NCI-H446 (cell line): ENCODE measurements around the gene RBPMS2.
"Not testable (repeated sequence)": the region's sequence is repeated elsewhere in the genome, so short reads cannot be mapped to it uniquely, and the experiment has no call there.

Source experiments
- DNase-seq, 2 experiments: peaks; one replicate each; lab custom pipeline; 2025; lab: John Stamatoyannopoulos, UW

RBPMS2 gene

DNA sequence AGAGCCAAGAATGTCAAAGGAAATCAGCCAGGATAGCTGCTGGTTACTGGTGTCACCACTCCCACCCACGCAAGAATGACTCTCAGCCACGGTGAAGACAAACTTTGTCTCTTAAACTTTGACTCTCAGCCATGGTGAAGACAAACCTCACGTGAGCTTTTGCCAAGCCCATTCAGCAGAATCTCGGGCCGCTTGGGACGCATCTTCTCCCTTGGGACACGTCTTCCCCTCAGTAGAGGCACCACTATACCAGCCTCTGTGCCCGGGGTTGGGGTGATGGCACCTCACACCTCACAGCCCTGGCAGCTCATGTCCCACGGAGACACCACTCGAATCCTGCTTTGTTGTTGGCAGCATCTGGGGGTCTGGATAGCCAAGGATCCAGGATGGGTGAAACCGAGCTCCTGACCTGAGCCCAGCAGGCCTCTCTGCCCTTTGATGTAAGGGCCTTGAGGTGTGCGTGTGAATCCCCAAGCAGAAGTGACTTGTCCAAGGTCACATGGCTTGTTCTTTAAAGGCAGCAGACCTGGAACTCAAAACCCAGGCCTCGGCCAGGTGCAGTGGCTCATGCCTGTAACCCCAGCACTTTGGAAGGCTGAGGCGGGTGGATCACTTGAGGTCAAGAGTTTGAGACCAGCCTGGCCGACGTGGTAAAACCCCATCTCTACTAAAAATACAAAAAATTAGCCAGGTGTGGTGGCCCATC, 21.8 kb downstream of the RBPMS2 start:
- DNase-seq: no peak

GRCh38 chr15:64751464-64751863, 23.9 kb downstream of the RBPMS2 start:
- DNase-seq: no peak

DNA sequence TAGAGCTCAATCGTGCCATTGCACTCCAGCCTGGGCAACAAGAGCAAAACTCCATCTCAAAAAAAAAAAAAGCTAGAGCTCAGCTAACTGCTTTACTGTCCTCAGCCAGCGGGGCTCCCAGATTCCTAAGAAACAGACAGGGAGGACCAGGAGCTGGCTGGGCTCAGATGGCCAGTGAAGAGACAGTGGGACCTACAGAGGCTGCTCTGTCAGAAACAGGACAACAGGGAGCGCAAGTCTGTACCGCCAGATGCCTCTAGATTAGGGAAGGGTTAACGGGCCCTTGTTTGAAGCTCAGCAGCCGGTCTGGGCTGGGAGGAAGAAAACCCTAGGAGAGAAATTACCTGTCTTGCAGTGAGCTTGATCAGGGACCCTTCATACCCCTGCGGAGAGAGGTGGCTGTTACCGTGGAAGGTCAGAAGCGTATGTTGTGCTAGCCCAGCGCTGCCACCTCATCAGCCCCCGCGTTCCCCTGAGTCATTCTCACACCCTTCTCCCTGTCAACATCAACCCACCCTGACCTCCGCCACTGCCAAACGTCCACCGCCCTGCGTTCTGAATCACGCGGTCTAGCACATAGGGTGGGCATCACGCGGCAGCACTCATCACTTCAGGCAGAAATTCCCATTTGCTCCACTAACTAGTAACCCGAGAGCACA, 25.3 kb downstream of the RBPMS2 start:
- DNase-seq: no peak

GRCh38 chr15:64749167-64749566, 26.2 kb downstream of the RBPMS2 start:
- DNase-seq: no peak

DNA sequence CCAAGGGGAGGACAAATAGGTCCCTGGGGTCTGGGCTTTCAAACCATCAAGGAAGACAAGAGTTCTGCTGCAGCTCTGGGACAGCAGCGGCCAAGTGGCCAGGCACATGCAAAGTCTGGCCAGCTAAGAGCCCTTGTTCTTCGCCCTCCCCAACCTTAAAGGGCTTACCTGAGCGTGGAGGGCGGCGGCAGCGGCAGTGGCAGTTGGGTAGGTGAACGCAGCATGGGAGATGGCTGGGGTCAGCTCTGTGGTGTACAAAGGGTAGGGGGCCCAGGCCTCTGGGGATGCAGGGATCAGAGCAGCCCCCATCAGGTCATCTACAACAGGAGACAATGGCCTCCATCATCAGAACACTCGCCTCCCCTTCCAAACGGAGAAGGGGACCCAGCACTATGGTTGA, 27.1 kb downstream of the RBPMS2 start:
- no peak for DNase-seq

DNA sequence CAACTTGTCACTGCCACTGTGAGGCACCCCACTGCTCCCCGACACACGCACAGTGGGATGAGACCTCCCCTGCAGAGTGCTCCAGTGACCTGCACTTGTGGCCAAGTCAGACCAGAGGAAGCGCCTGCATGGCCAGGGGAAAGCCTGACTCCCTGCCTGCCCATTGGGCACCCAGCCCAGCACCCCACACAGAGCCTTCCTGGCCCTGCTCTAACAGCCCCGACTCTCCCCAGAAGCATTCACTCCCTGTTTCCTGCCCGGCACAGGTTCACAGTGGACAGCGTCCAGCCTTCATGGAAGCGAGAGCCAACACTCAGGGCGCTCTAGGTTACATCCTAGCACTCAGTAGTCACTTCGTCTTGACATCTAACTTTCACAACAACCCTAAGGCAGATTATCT, 27.8 kb downstream of the RBPMS2 start:
- DNase-seq: no peak

- no peak for DNase-seq
Observed at GRCh38 chr15:64746921-64747320, 28.5 kb downstream of the RBPMS2 start.

DNA sequence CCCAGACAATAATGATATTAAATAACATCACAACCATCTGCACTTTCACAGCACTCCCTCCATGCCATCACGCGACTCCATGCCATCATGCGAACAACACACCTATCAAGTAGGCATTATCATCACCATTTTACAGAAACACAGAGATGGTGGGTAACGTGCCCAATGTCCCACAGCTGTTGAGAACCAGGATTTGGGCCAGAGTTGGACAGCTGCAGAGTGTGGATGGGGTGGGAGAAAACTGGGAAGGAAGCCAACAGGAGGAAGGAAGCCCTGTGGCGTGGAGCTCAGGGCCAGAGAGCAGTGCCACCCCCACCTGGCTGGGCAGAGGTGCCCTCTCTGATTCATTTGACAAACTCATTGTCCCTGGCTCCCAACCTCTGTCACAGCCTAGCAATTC, 29.0 kb downstream of the RBPMS2 start:
- DNase-seq: peak in 1 of 2 experiments; percentile 4

DNA sequence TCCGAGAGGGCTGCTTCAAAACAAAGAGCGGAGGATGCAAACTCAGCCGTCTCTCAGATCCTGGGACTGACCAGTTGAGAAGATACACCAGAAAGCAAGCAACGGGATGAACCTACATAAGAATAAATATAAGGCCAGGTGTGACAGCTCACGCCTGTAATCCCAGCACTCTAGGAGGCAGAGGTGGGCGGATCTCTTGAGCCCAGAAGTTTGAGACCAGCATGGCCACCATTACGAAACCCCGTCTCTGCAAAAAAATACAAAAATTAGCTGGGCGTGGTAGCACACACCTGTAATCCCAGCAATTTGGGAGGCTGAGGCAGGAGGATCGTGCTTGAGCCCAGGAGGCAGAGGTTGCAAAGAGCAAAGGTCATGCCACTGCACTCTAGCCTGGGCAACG, 31.7 kb downstream of the RBPMS2 start:
- DNase-seq: no peak

- DNase-seq: no peak
Observed at GRCh38 chr15:64742921-64743320, 32.5 kb downstream of the RBPMS2 start.

DNA sequence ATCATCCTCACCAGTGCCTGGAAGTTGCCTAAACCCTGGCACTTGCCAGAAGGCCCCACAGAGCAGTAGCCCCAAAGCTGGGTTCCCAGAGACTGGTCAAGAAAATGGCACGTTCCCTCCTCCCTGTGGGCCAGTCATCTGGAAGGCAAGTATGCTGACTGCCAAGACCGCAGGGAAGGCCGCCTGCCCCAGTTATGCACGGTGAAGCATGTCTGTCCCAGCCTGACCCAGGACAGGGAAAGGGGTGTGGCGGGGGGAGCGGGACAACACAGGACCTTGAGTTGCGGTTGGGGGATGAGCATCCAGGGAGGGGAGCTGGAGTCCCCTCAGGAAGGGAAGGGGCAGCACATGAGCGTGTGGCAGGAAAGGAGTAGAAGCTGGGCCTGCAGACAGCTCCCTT, 33.0 kb downstream of the RBPMS2 start:
- DNase-seq: no peak

GRCh38 chr15:64741708-64742107, 33.7 kb downstream of the RBPMS2 start:
- not testable (repeated sequence) for DNase-seq

- DNase-seq: no peak
Observed at GRCh38 chr15:64740311-64741170, 34.8 kb downstream of the RBPMS2 start.

DNA sequence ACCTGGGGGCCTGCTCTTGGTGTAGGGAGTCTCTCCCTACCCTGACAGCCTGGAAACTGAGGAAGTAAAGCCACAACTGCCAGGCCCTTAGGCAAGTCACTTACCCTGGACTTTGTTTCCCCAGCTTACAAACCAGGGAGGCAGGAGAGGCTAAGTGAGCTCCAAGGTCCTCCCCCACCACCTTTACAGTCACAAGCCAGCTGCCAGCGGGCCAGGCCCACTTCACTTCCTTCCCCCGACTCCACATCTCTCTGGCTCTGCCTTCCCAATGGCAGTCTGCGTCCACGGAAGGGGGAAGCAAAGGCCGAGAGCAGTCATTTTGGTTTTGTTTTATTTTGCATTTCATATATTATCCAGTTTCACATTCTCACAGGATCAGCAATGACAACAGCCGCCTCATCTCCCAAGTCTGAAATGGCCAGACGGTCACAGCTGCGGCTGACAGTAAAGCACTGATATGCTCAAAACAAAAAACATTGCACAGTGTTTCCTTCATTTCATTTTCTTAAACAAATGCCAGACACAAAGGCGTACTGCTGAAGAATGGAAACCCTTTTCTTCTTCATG, 35.7 kb downstream of the RBPMS2 start:
- no peak for DNase-seq

DNA sequence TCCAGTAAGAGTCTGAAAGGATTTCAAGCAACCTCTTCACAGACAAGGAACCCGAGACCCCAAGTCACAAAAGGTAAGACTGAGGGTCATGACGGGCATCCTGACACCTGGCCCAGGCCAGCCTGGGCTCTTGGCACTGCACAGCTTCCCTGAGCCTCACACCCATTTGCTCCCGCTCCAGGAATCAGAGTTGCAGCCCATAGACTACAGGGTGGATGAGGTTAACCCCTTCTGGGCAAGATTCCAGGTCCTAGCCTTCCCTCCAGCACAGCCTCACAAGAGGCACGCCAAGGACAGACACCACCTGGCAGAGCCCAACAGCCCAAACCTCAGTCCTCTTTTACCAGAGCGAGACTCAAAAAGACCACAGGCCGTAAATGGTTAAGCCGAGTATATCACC, 36.2 kb downstream of the RBPMS2 start:
- DNase-seq: no peak

- no peak for DNase-seq
Observed at GRCh38 chr15:64738226-64739095, 36.9 kb downstream of the RBPMS2 start.

DNA sequence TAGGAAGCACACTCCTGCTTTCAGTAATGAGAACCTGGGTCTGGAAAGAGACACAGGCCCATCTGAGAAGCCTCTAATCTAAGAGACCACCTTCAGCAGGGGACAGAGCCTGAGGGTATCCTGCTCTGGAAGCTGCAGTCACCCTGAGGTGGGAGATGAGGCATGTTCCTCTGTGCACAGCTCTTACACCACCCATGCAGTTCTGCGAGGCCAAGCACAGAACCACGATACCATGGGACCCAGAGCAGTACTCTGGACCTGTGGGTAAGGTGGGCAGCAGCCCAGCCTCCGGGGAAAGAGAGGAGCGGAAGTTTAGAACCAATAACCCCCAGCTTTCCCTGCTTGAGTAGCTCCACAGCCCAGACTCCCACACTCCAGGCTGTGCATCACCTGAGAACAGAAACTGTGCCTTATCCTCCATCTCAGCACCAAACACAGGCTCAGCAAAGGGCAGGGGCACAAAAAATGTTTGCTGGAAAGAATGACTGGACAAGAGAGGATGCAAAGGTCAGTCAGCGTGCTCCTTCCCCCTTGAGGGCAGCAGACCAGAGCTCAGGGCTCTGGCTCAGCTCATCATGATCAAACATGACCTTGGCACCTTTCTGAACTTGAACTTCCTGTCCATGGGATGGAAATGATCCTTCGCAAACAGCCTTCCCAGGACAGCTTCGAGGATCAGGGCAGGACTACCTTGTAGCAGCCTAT, 43.1 kb downstream of the RBPMS2 start:
- DNase-seq: no peak

DNA sequence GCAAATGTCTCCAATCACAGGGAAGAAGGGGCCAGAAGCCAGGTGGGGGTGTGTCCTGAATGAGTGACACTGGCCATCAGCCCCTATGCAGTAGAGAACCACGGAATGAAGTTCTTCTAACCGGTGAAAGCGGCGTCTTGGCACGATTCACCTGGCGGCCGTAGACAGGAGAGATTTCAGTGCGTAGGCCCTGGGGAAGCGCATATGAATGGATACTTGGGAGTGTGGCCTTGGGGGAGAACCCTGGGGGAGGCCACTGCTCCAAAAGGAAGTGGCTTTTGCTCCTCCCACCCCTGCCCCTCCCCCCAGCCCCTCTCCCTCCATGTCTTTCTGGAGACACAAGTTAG, 43.6 kb downstream of the RBPMS2 start:
- DNase-seq: no peak

DNA sequence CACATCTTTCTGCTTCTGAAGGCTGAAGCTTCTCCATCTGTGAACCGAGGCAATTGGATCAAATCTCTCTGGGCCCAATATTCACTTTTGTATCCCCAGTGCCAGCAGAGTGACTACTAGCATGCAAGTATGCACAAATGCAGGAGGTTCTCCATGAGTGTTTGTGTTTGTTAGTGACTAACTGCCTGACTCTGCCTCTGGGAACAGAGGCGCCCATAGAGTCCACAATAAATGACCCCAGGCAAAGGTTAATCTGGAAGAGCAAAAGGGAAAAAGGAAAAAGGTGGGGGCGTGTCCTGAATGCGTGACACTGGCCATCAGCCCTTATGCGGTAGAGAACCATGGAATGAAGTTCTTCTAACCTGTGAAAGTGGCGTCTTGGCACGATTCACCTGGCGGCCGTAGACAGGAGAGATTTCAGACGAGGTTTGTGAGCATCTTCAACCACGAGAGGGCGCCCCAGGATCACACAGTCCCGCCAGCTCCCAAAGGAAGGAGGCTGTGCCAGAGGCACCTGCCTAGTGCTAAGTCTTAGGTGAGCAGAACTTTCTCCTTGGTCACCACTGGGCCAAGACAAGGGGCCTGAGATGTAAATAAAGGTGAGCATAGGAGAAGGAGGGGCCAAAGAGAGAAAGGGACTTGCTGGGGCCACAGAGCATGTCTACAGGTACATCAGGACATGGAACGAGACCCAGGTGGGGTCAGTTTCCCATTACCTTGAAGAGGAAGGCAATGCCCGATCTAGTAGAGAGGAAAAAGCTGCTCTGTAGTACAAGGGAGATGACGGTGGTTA, 44.2 kb downstream of the RBPMS2 start:
- DNase-seq: peak; percentile 8 to 72

DNA sequence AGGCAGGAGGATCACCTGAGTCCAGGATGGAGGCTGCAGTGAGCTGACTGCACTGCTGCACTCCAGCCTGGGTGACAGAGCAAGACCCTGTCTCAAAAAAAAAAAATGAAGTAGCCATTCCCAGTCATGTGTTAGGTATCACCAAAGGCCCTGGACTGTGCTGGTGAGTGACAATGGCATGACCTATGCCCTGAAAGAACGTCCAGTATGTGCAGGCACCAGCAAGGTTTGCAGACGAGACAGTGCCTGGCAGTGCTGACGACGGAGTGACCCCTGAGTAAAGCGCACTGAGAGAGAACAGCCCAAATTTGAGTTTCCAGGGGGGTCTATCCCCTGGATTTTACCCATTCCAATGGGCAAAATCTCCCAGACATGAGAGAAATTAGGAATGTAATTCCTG, 45.2 kb downstream of the RBPMS2 start:
- no peak for DNase-seq
